Kidney (tissue), 14 donors: ENCODE measurements around the gene CRYBA4. TPM values are rescaled to one million over a fixed set of nuclear protein-coding genes. Genes with fewer than 3 reads are reported as not detected.

Source experiments
- DNase-seq, 5 donors: peaks; one replicate each; pipeline ENCODE4 v3.0.0-alpha.2; 2013 to 2020
- FAIRE-seq: peaks from 2 replicates; lab custom pipeline; 2012; peaks lifted over from hg19 to GRCh38; lab: Jason Lieb, UNC
- H3K27ac ChIP-seq, 2 donors: one replicate each; pipeline ENCODE4 v1.7.0; 2013; ENCODE audit warnings: low read depth in 2 of 2, low read length in 2 of 2, inconsistent platforms in 1 of 2
- H3K27me3 ChIP-seq: one replicate; pipeline ENCODE4 v1.7.1; 2013; ENCODE audit warnings: low read length, inconsistent platforms; ENCODE audit not compliant: control insufficient read depth, insufficient read depth
- H3K36me3 ChIP-seq, 3 donors: one replicate each; pipeline versions ENCODE4 v1.7.0 to v1.7.1; 2013; ENCODE audit warnings: low read length in 3 of 3, control low read depth in 1 of 3, inconsistent platforms in 1 of 3; ENCODE audit not compliant: insufficient read depth in 3 of 3, control insufficient read depth in 2 of 3
- H3K4me1 ChIP-seq, 3 donors: one replicate each; pipeline versions ENCODE4 v1.7.0 to v1.7.1; 2013; ENCODE audit warnings: low read length in 3 of 3, inconsistent platforms in 1 of 3, low read depth in 1 of 3; ENCODE audit not compliant: control insufficient read depth in 2 of 3, insufficient read depth in 2 of 3
- H3K4me3 ChIP-seq, 3 donors: one replicate each; pipeline versions ENCODE4 v1.7.0 to v1.8.1; 2013; ENCODE audit warnings: low read length in 3 of 3, control low read depth in 1 of 3, inconsistent platforms in 1 of 3
- H3K9ac ChIP-seq, 3 donors: one replicate each; pipeline versions ENCODE4 v1.7.0 to v1.7.1; 2013; ENCODE audit warnings: low read length in 3 of 3, control low read depth in 1 of 3, inconsistent platforms in 1 of 3
- H3K9me3 ChIP-seq, 3 donors: one replicate each; pipeline versions ENCODE4 v1.7.0 to v1.7.1; 2013; ENCODE audit warnings: low read length in 3 of 3, control low read depth in 1 of 3, inconsistent platforms in 1 of 3; ENCODE audit not compliant: control insufficient read depth in 2 of 3, insufficient read depth in 1 of 3
- CTCF ChIP-seq: IDR thresholded peaks from 3 replicates; pipeline ENCODE4 v1.5.1; 2012; ENCODE audit warnings: mild to moderate bottlenecking, moderate library complexity, borderline replicate concordance; ENCODE audit not compliant: insufficient read depth; ENCODE audit errors: extremely low read depth
- intact Hi-C: fragments of 100-400 bp; cut with DNase I; formaldehyde crosslinking; loops from one replicate; pipeline ENCODE4 v1.11.1; 2022
- polyA plus RNA-seq: library from polyadenylated mRNA; stranded (reverse); fragments of 350-450 nt; fragmentation: Illumina TruSeq; extraction: RNeasy Lipid Tissue Mini Kit (QIAGEN cat#74804); gene quantifications from one replicate; pipeline ENCODE4 v1.2.3, GENCODE V29; 2014; ENCODE audit warnings: low read depth, low replicate concordance; ENCODE audit not compliant: insufficient read depth
- total RNA-seq: library from RNA; stranded (reverse); fragmentation: NEBNext Ultra II Directional; extraction: Animal tissue kit (Norgen Biotek cat#: 25700); gene quantifications from one replicate; pipeline ENCODE4 v1.2.1, GENCODE V29; 2021
- donor health status: control.
- donor health status: control.
- donor health status: control.
- donor health status: control.
- donor health status: control.
- donor health status: DM: yes; HTN: yes; CAD: no.
- donor health status: Normal renal cell carcinoma (clear cell type).

CRYBA4 gene
- total and polyA plus RNA-seq, 2 donors from 2014 or later: 0.41 TPM; not detected in 1

GRCh38 chr22:26636296-26636695 is 14.5 kb downstream of the CRYBA4 start:
- H3K27me3 ChIP-seq: no peaks in the 10 kb centered on the region
- no peak for TF ChIP-seq CTCF
- FAIRE-seq: no peak

DNA sequence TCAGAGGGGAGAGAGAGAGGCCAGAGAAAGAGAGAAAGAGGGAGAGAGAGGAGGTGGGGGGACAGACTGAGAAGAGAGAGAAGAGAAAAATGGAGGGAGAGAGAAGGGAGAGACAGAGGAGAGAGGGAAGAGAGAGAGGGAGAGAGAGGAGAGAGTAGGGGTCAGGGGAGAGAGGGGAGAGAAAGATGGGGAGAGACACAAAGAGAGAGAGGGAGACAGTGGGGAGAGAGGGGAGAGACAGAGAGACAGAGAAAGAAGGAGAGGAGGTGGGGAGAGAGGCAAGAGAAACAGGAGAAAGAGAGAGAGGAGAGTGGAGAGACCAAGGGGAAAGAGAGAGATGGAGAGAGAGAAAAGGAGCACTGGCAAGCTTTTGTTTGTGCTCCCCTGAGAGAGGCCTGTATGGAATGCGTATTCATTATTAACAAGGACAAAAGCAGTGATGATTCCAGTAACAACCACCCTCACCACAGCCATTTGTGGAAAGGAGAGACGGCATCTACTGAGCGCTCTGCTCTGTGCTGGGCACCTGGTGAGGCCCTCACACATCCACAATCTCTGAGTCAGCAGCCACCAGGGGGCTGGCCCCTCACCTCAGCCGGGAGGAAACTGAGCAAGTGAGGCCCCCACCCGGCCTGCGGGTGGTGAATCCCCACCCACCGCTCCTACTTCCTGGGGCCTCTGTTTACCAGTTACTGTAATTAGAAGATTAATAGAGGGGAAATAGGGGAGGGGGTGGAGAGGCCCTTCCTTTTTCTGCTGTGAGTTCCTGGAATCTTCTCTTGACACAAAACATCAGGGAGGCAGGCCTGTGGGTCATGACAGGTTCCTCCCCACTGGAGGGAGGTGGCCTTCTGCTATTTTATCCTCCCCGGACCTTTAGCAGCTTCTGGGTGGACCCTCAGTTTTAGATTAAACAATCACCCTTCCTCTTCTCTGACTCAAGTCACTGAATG is 21.0 kb downstream of the CRYBA4 start:
- H3K4me1 ChIP-seq: peaks cover 0 to 3% (median 3%) of the 10 kb centered on the region in 3 donors
- H3K36me3 ChIP-seq: no peaks in the 10 kb centered on the region
- TF ChIP-seq CTCF: no peak
- no peak for FAIRE-seq
- peak in 1 of 5 donors; percentile 29 for DNase-seq
- no peak overlapping the region for H3K9ac ChIP-seq
- intact Hi-C loops: no loop called here
- no peaks in the 10 kb centered on the region for H3K9me3 ChIP-seq
- no peak overlapping the region for H3K4me3 ChIP-seq
- peak overlapping the region in 1 of 2 donors; percentile 48 for H3K27ac ChIP-seq
- no peaks in the 10 kb centered on the region for H3K27me3 ChIP-seq

More at GRCh38 chr22:26636296-26636695, 14.5 kb downstream of the CRYBA4 start:
- DNase-seq: no peak
- Histone ChIP-seq H3K4me3 (no peak overlapping the region), H3K27ac (no peak overlapping the region), H3K9me3 (no peaks in the 10 kb centered on the region), H3K4me1 (no peaks in the 10 kb centered on the region), H3K36me3 (no peaks in the 10 kb centered on the region), H3K9ac (no peak overlapping the region)
- intact Hi-C loops: no loop called here

GRCh38 chr22:26643418-26644100 is 21.8 kb downstream of the CRYBA4 start:
- Histone ChIP-seq H3K27me3 (no peaks in the 10 kb centered on the region), H3K9me3 (no peaks in the 10 kb centered on the region), H3K9ac (no peak overlapping the region), H3K4me1 (peaks cover 0 to 3% (median 3%) of the 10 kb centered on the region in 3 donors), H3K4me3 (no peak overlapping the region), H3K27ac (peak overlapping the region in 1 of 2 donors; percentile 37), H3K36me3 (no peaks in the 10 kb centered on the region)
- DNase-seq: no peak
- intact Hi-C loops: no loop called here
- no peak for FAIRE-seq
- TF ChIP-seq CTCF: no peak
